CD4-positive, CD25-positive, alpha-beta regulatory T cell (primary cell): Measurements from ENCODE around the gene PKNOX2. TPM values are rescaled to one million over a fixed set of nuclear protein-coding genes. Genes with fewer than 3 reads are reported as not detected.

ENCODE experiments used
- ATAC-seq, 2 donors: fragments of 150-1000 bp; cut with Tn5 transposase; one replicate each; pipeline ENCODE4 v1.10.0; 2021; ENCODE audit warnings: low read depth in 2 of 2, moderate number of reproducible peaks in 2 of 2, moderate library complexity in 1 of 2
- DNase-seq, 3 donors: peaks; one replicate each; pipeline versions ENCODE4 v3.0.0 to v3.0.0-alpha.2; 2012 to 2022; ENCODE audit warnings: mixed read lengths in 1 of 3
- H3K27ac ChIP-seq: one replicate; pipeline ENCODE4 v1.7.0; 2013; ENCODE audit warnings: mild to moderate bottlenecking, low read length; ENCODE audit not compliant: insufficient read depth, poor library complexity, severe bottlenecking
- H3K27me3 ChIP-seq: one replicate; pipeline ENCODE4 v1.7.0; 2013; ENCODE audit warnings: low read length; ENCODE audit not compliant: control insufficient read depth, insufficient read depth
- H3K36me3 ChIP-seq: one replicate; pipeline ENCODE4 v1.7.0; 2013; ENCODE audit warnings: mild to moderate bottlenecking, low read length, moderate library complexity; ENCODE audit not compliant: control insufficient read depth, insufficient read depth
- H3K4me1 ChIP-seq: 2 replicates; pipeline ENCODE4 v1.7.0; 2013; ENCODE audit warnings: mild to moderate bottlenecking, low read length; ENCODE audit not compliant: insufficient read depth, control insufficient read depth, poor library complexity, severe bottlenecking
- H3K4me3 ChIP-seq: one replicate; pipeline ENCODE4 v1.7.0; 2013; ENCODE audit warnings: low read depth, mild to moderate bottlenecking, low read length, moderate library complexity
- H3K9me3 ChIP-seq, 2 experiments: 1 replicate in 1 of 2; 2 replicates in 1 of 2; pipeline ENCODE4 v1.7.0; 2013; ENCODE audit warnings: low read length in 2 of 2, mild to moderate bottlenecking in 1 of 2, moderate library complexity in 1 of 2; ENCODE audit not compliant: control insufficient read depth in 2 of 2
- H3K27ac Mint-ChIP-seq, 3 donors: one replicate each; pipeline ENCODE4 v1.8.0; 2020 to 2022; ENCODE audit warnings: mild to moderate bottlenecking in 3 of 3, mixed read lengths in 3 of 3, moderate library complexity in 2 of 3
- H3K27me3 Mint-ChIP-seq: one replicate; pipeline ENCODE4 v1.8.0; 2022; ENCODE audit warnings: mild to moderate bottlenecking, mixed read lengths
- H3K36me3 Mint-ChIP-seq: one replicate; pipeline ENCODE4 v1.8.0; 2020; ENCODE audit warnings: mixed read lengths
- H3K4me1 Mint-ChIP-seq, 4 donors: one replicate each; pipeline ENCODE4 v1.8.0; 2020 to 2022; ENCODE audit warnings: mixed read lengths in 4 of 4, mild to moderate bottlenecking in 1 of 4
- H3K4me3 Mint-ChIP-seq, 4 donors: one replicate each; pipeline ENCODE4 v1.8.0; 2020 to 2022; ENCODE audit warnings: mild to moderate bottlenecking in 4 of 4, mixed read lengths in 4 of 4, moderate library complexity in 3 of 4
- H3K9me3 Mint-ChIP-seq, 7 donors: one replicate each; pipeline ENCODE4 v1.8.0; 2020 to 2022; ENCODE audit warnings: mixed read lengths in 7 of 7, mild to moderate bottlenecking in 3 of 7, moderate library complexity in 2 of 7
- polyA plus RNA-seq, 4 donors: library from polyadenylated mRNA; unstranded; fragments of 300-500 nt; fragmentation: Illumina TruSeq; gene quantifications; one replicate each; pipeline ENCODE4 v1.2.3, GENCODE V29; 2021
- total RNA-seq: library from RNA; stranded (reverse); gene quantifications from one replicate; pipeline ENCODE4 v1.2.3, GENCODE V29; 2022

The PKNOX2 gene
- total and polyA plus RNA-seq, 5 donors from 2014 or later: not detected

DNA sequence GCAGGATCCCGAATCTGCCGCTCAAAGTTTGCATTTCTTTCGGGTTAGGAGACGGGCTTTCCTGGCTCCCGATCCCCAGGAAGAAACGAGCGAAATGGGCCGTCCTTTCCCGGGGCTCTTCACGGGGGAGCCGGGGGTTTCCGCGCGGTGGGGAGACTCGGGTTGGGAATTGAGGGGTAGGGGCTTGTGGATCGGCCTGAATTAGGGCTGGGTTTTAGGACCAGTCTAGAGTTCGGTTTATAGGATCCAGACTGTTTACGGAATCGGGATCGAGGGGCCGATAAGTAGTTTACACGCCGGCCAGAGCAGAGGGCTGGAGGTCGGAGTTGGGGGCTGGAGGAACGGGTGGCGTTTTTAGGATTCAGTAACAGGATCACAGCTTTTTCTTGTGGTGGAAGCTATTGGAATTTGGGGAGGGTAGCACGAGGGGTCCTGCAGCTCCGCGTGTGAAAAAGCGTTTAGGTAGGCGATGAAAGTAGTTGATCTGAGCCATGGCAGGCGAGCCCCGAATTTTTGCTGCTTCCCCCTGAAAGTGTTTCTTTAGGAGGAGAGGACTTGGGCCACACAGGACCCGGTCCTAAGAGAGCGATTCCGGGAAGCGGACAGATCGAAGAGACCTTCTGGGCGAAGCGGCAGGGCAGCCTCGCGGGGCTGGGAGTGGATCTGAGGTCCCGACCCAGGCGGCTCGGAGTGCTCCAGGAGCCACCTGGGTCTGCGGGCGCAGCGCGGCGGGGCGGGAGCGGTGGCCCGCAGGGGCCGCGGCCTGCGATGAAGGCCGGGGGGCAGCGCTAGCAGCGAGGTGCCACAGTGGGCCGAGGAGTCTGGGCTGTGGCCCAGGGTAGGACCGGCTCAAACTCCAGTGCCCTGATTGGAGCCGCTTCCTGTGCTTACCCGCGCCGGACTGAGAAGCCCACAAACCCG lies 1.6 kb downstream of the PKNOX2 start:
- Histone ChIP-seq H3K36me3 (no peaks in the 10 kb centered on the region), H3K9me3 (no peaks in the 10 kb centered on the region), H3K27ac (no peak overlapping the region), H3K4me3 (no peak overlapping the region), H3K4me1 (peaks cover 22% of the 10 kb centered on the region), H3K27me3 (peaks cover 36% of the 10 kb centered on the region)
- peak overlapping the region in 1 of 3 donors; percentile 66 for H3K27ac Mint-ChIP-seq
- H3K9me3 Mint-ChIP-seq: peaks cover 0 to 5% (median 0%) of the 10 kb centered on the region in 7 donors
- peaks cover 0 to 21% (median 12%) of the 10 kb centered on the region in 4 donors for H3K4me1 Mint-ChIP-seq
- no peak for ATAC-seq
- no peak for DNase-seq
- H3K27me3 Mint-ChIP-seq: peaks cover 79% of the 10 kb centered on the region
- peak overlapping the region; percentile 81 to 88 (median 85) for H3K4me3 Mint-ChIP-seq
- no peaks in the 10 kb centered on the region for H3K36me3 Mint-ChIP-seq

DNA sequence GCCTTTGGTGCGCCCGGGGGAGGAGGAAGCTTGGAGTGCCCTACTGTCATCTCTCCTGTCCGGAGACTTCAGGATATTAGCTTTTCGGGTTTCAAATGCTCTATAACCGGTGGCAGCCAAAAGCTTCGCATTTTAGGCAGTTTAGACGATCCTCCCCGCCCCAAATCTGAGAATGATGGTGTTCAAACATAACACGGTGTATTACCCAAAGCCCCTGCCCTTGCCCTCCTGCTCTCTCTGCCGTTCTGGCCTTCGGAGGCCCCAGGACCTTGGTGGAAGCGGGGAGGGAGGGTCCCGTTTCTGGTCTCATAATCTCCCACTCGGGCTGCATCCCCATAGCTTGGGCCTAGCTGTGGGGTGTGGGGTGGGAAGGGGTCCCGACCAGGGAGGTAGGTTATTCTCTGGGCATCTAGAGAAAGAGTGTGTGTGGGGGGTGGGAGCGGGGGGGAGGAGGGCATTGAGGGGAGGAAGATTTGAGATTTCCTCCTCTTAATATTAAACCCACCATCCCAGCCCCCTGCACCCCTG lies 2.3 kb downstream of the PKNOX2 start:
- Histone ChIP-seq H3K27me3 (peaks cover 36% of the 10 kb centered on the region), H3K4me3 (no peak overlapping the region), H3K36me3 (no peaks in the 10 kb centered on the region), H3K9me3 (no peaks in the 10 kb centered on the region), H3K4me1 (peaks cover 22% of the 10 kb centered on the region), H3K27ac (no peak overlapping the region)
- ATAC-seq: no peak
- H3K27ac Mint-ChIP-seq: no peak overlapping the region
- no peaks in the 10 kb centered on the region for H3K36me3 Mint-ChIP-seq
- peaks cover 73% of the 10 kb centered on the region for H3K27me3 Mint-ChIP-seq
- DNase-seq: no peak
- H3K4me1 Mint-ChIP-seq: peaks cover 0 to 21% (median 12%) of the 10 kb centered on the region in 4 donors
- H3K9me3 Mint-ChIP-seq: peaks cover 0 to 5% (median 0%) of the 10 kb centered on the region in 7 donors
- peak overlapping the region in 2 of 4 donors; percentile 19 to 60 for H3K4me3 Mint-ChIP-seq

DNA sequence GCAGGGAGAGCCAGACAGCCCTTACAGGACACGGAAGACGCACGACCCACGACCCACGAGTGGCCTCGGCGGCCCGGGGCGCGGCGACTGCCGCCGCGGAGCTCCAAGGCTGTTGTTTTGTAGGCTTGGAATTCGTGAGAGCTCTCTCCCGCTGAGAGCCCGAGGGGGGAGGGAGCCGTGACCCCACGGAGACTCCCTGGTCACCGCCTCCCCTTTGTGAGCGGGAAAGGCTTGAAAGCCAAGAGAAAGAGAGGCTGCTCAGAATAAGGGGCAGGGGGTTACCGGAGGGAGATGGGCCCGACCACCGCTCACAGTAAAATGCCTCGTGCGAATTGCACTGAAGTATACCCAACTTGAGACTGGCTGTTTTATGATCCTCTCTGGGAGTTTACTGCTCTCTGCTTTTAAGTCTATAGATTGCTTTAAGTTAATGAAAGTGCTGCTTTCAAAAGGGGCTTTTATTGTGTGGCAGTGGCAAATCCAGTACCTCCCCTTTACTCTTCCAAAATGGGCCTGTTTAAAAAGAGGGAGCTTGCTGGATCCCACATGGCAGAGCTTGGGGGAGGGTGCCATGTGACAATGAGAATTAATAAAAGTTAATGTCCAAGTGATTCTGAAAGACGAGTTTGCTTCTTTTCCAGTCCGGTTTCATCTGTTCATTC lies 2.9 kb downstream of the PKNOX2 start:
- no peak for ATAC-seq
- Histone ChIP-seq H3K4me1 (peaks cover 22% of the 10 kb centered on the region), H3K36me3 (no peaks in the 10 kb centered on the region)

DNA sequence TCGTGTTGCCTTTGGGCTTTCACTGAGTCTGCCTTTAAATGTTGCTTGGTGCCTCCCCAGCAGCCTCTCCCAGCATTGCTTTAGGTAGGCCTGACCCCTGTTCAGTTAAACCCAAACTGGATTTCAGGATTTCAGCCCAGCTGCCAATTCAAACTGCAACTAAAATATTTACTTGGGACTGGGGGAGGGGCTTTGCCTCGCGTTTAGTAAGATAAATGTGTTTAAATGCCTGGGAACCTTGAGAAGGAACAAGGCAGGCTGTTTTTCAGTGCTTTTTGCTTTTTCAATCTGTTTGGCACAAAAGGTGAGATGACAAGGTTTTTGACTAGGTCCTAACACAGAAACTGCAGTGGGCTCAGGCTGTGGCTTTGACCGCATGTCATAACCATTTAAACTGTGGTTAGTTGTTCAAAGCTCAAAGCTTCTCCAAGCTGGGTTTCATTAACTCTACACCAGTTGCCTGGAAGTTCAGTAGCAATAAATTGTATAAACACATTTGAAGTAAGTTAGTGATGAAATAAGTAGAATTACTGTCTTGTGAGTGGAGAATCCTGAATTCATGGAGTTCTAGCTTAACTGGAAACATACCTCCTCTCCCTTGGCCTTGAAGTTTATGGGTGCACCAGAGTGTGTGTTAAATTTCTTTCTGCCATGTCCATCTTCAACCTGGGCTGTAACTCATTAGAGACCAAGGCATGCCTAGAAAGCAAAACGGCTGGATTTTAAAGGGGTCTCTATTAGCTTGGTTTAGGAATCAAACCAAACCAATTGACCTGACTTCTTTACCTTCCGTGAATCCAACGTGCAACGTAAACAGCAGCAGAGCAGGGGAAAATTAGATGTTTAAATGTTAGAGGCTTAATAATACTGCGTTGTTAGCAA lies 3.6 kb downstream of the PKNOX2 start:
- Histone ChIP-seq H3K36me3 (no peaks in the 10 kb centered on the region), H3K4me3 (no peak overlapping the region), H3K27ac (no peak overlapping the region), H3K4me1 (peaks cover 22% of the 10 kb centered on the region), H3K9me3 (no peaks in the 10 kb centered on the region), H3K27me3 (peaks cover 29% of the 10 kb centered on the region)
- H3K27me3 Mint-ChIP-seq: peaks cover 65% of the 10 kb centered on the region
- ATAC-seq (no peak), DNase-seq (no peak)
- H3K36me3 Mint-ChIP-seq: no peaks in the 10 kb centered on the region
- H3K9me3 Mint-ChIP-seq: peaks cover 0 to 5% (median 0%) of the 10 kb centered on the region in 7 donors
- H3K27ac Mint-ChIP-seq: no peak overlapping the region
- H3K4me1 Mint-ChIP-seq: peaks cover 0 to 21% (median 12%) of the 10 kb centered on the region in 4 donors
- H3K4me3 Mint-ChIP-seq: peak overlapping the region in 2 of 4 donors; percentile 24 to 26

More for the DNA sequence above, 2.9 kb downstream of the PKNOX2 start:
- Histone ChIP-seq H3K27ac (no peak overlapping the region), H3K9me3 (no peaks in the 10 kb centered on the region), H3K4me3 (no peak overlapping the region), H3K27me3 (peaks cover 31% of the 10 kb centered on the region)
- Mint-ChIP-seq H3K4me1 (peaks cover 0 to 21% (median 12%) of the 10 kb centered on the region in 4 donors), H3K27me3 (peaks cover 69% of the 10 kb centered on the region), H3K27ac (no peak overlapping the region), H3K4me3 (peak overlapping the region in 2 of 4 donors; percentile 3 to 24), H3K36me3 (no peaks in the 10 kb centered on the region), H3K9me3 (peaks cover 0 to 5% (median 0%) of the 10 kb centered on the region in 7 donors)
- DNase-seq: no peak

DNA sequence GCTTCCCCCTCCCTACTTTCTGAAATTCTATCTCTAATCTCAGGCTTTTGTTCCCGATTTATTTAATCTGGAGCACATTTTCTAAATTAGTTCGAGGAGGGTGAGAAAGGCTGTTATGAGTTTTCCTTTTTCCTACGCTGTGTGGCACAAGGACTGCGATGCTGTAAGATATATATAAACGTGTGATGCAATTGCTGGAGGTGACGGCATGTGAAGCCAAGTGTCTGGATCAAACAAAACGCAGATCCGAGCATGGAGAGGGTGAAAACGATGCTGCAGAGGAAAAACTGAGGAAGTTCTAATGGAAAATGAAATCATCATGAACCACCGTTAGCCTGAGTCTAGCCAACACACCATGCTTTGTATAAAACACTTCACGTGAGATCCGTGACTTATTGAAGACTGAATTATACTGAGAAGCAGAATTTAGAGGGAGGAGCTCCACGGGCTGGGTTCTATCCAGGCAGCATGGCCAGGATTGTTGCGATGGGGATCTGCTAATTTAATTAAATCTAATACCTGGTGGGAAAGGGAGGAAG lies 4.4 kb downstream of the PKNOX2 start:
- no peak overlapping the region for H3K27ac Mint-ChIP-seq
- Histone ChIP-seq H3K4me1 (peaks cover 22% of the 10 kb centered on the region), H3K9me3 (no peaks in the 10 kb centered on the region), H3K36me3 (no peaks in the 10 kb centered on the region), H3K27me3 (peaks cover 26% of the 10 kb centered on the region), H3K4me3 (no peak overlapping the region), H3K27ac (no peak overlapping the region)
- DNase-seq (no peak), ATAC-seq (no peak)
- peaks cover 57% of the 10 kb centered on the region for H3K27me3 Mint-ChIP-seq
- no peak overlapping the region for H3K4me3 Mint-ChIP-seq
- peaks cover 0 to 2% (median 0%) of the 10 kb centered on the region in 7 donors for H3K9me3 Mint-ChIP-seq
- peaks cover 0 to 17% (median 8%) of the 10 kb centered on the region in 4 donors for H3K4me1 Mint-ChIP-seq
- no peaks in the 10 kb centered on the region for H3K36me3 Mint-ChIP-seq

DNA sequence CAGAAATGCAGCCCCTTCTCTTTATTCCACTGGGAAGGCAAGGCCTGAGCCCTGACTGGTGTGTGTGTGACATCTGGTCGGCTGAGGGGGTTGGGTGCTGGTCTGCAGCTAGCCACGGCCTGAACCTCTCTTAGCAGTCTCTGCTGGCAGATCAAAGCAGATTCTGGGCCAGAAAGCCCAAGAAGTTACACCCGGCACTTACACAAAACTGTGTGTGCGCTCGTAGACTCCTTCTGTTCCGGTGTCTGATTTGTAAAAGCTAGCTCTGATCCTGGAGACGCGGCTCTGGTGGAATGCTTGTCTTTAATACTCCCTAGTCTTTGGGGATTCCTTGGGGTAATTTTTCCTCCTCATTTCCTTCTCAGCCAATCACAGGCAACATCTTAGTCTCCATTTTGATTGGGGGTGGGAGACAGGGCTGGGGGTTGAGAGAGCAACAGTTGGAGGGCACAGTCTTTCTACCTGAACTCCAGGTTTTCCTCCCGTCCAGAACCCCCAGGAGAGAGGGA lies 5.5 kb downstream of the PKNOX2 start:
- no peak for ATAC-seq
- DNase-seq: no peak
- peaks cover 19% of the 10 kb centered on the region for H3K4me1 ChIP-seq
- Mint-ChIP-seq H3K27ac (no peak overlapping the region), H3K4me3 (no peak overlapping the region), H3K36me3 (no peaks in the 10 kb centered on the region), H3K27me3 (peaks cover 47% of the 10 kb centered on the region), H3K9me3 (peaks cover 0 to 2% (median 0%) of the 10 kb centered on the region in 7 donors), H3K4me1 (peaks cover 0 to 14% (median 3%) of the 10 kb centered on the region in 4 donors)
- no peak overlapping the region for H3K27ac ChIP-seq
- H3K4me3 ChIP-seq: no peak overlapping the region
- no peaks in the 10 kb centered on the region for H3K36me3 ChIP-seq
- H3K9me3 ChIP-seq: no peaks in the 10 kb centered on the region
- peaks cover 28% of the 10 kb centered on the region for H3K27me3 ChIP-seq
